HepG2 (cell line): ENCODE measurements around the gene TMEM132E. TPM values are rescaled to one million over a fixed set of nuclear protein-coding genes. Genes with fewer than 3 reads are reported as not detected.

ENCODE experiments used
- ATAC-seq: fragments of 200-7000 bp; cut with Tn5 transposase; 3 replicates; pipeline ENCODE4 v1.9.1; 2020; ENCODE audit warnings: mild to moderate bottlenecking, moderate library complexity
- BruUV-seq: library from RNA; stranded (reverse); fragments of 400-500 nt; replicated peaks from 2 replicates; lab custom pipeline; 2021; lab: Mats Ljungman, UMichigan
- CTCF ChIA-PET: fragments of 300-600 bp; formaldehyde crosslinking; extraction: SDS; loops from one replicate; lab custom pipeline; 2021; ENCODE audit warnings: low total read pairs, inconsistent platforms, low intra/inter-chr PET ratio; lab: Yijun Ruan, JAX
- POLR2A ChIA-PET: fragments of 350-600 bp; sonication (Branson Sonifier 250); formaldehyde crosslinking; loops from one replicate; lab custom pipeline; 2020; ENCODE audit warnings: antibody characterized with exemption, inconsistent platforms; lab: Yijun Ruan, JAX
- DNase-seq: peaks from one replicate; pipeline ENCODE4 v3.0.0-alpha.2; 2015; ENCODE audit warnings: low spot score
- FAIRE-seq: peaks from 3 replicates; lab custom pipeline; 2011; peaks lifted over from hg19 to GRCh38; lab: Jason Lieb, UNC
- H2AFZ ChIP-seq: one replicate; pipeline ENCODE4 v1.6.1; 2011; ENCODE audit warnings: low read length, inconsistent platforms
- H3K27ac ChIP-seq: fragments of 300-600 bp; 3 replicates; pipeline ENCODE4 v1.8.0; 2011; ENCODE audit warnings: mixed run types, mild to moderate bottlenecking, mixed read lengths, low read length, inconsistent platforms; ENCODE audit not compliant: insufficient read depth; ENCODE audit errors: extremely low read length
- H3K27me3 ChIP-seq, 2 experiments: fragments of 200-600 bp in 1 of 2; 2 replicates in 1 of 2; 3 replicates in 1 of 2; pipeline versions ENCODE4 v1.6.0 to v1.8.0; 2011; ENCODE audit warnings: low read length in 2 of 2, mild to moderate bottlenecking in 2 of 2, moderate library complexity in 2 of 2, inconsistent platforms in 1 of 2; ENCODE audit not compliant: insufficient read depth in 2 of 2, control insufficient read depth in 1 of 2
- H3K36me3 ChIP-seq, 2 experiments: fragments of 200-600 bp in 1 of 2; replicated peaks in 1 of 2; 2 replicates in 1 of 2; 3 replicates in 1 of 2; pipeline versions ENCODE4 v1.5.1 to v1.8.0; 2011; ENCODE audit warnings: low read length in 2 of 2, inconsistent platforms in 1 of 2; ENCODE audit not compliant: insufficient read depth in 2 of 2, control insufficient read depth in 1 of 2
- H3K4me1 ChIP-seq: 2 replicates; pipeline ENCODE4 v1.5.1; 2012; ENCODE audit warnings: low read length, inconsistent platforms; ENCODE audit not compliant: insufficient read depth
- H3K4me2 ChIP-seq: 2 replicates; pipeline ENCODE4 v1.6.0; 2011; ENCODE audit warnings: low read depth, low read length, inconsistent platforms
- H3K4me3 ChIP-seq, 3 experiments: fragments of 200-600 bp in 1 of 3; sonication (generic), shearing (Covaris generic) in 1 of 3; replicated peaks in 1 of 3; 2 replicates each; pipeline ENCODE4 v1.5.1; 2011 to 2016; ENCODE audit warnings: low read length in 3 of 3, inconsistent platforms in 2 of 3, low read depth in 2 of 3, mild to moderate bottlenecking in 2 of 3, control low read depth in 1 of 3, mixed read lengths in 1 of 3; ENCODE audit not compliant: insufficient read depth in 1 of 3
- H3K79me2 ChIP-seq: one replicate; pipeline ENCODE4 v1.6.1; 2011; ENCODE audit warnings: low read length, inconsistent platforms; ENCODE audit not compliant: insufficient read depth
- H3K9ac ChIP-seq: 2 replicates; pipeline ENCODE4 v1.6.0; 2011; ENCODE audit warnings: mild to moderate bottlenecking, low read depth, low read length, inconsistent platforms; ENCODE audit not compliant: insufficient read depth
- H3K9me3 ChIP-seq: 2 replicates; pipeline ENCODE4 v1.5.1; 2012; ENCODE audit warnings: mild to moderate bottlenecking, low read length
- H4K20me1 ChIP-seq: 2 replicates; pipeline ENCODE4 v1.6.0; 2011; ENCODE audit warnings: inconsistent platforms, mild to moderate bottlenecking, low read length, moderate library complexity; ENCODE audit not compliant: insufficient read depth
- DR1 ChIP-seq: sonication (generic); formaldehyde crosslinking; IDR thresholded peaks from 2 replicates; pipeline ENCODE4 v1.8.0; 2021; ENCODE audit warnings: mild to moderate bottlenecking, missing genetic modification reagents, inconsistent platforms
- NR1H2 ChIP-seq: sonication (generic); formaldehyde crosslinking; IDR thresholded peaks from 2 replicates; pipeline ENCODE4 v1.8.1; 2022; ENCODE audit warnings: low read depth, missing genetic modification reagents, borderline replicate concordance
- STAT5B ChIP-seq: sonication (generic); formaldehyde crosslinking; IDR thresholded peaks from 2 replicates; pipeline ENCODE4 v1.4.0; 2020; ENCODE audit warnings: missing genetic modification reagents
- XBP1 ChIP-seq: sonication (generic); formaldehyde crosslinking; IDR thresholded peaks from 2 replicates; pipeline ENCODE4 v1.5.0; 2020; ENCODE audit warnings: missing genetic modification reagents
- YEATS4 ChIP-seq: sonication (generic); formaldehyde crosslinking; IDR thresholded peaks from 2 replicates; pipeline ENCODE4 v1.4.0; 2020; ENCODE audit warnings: missing genetic modification reagents, borderline replicate concordance
- ZFX ChIP-seq: sonication (generic); formaldehyde crosslinking; IDR thresholded peaks from 2 replicates; pipeline ENCODE4 v1.4.0; 2020; ENCODE audit warnings: mild to moderate bottlenecking, low read depth, missing genetic modification reagents, moderate library complexity
- ZNF407 ChIP-seq: sonication (generic); formaldehyde crosslinking; IDR thresholded peaks from one replicate; pipeline ENCODE4 v1.5.1; 2020; ENCODE audit warnings: mild to moderate bottlenecking, missing genetic modification reagents; ENCODE audit errors: not compliant biosample characterization
- ZNF552 ChIP-seq: sonication (generic); formaldehyde crosslinking; IDR thresholded peaks from 2 replicates; pipeline ENCODE4 v1.9.0; 2022; ENCODE audit warnings: missing genetic modification reagents, mild to moderate bottlenecking, borderline replicate concordance
- ZNF841 ChIP-seq: sonication (generic); formaldehyde crosslinking; IDR thresholded peaks from 2 replicates; pipeline ENCODE4 v1.8.1; 2023; ENCODE audit warnings: missing genetic modification reagents, borderline replicate concordance
- ZNF891 ChIP-seq: sonication (generic); formaldehyde crosslinking; IDR thresholded peaks from 2 replicates; pipeline ENCODE4 v1.5.0; 2020; ENCODE audit warnings: mild to moderate bottlenecking, missing genetic modification reagents
- WGBS: methylation state at CpG from one replicate; pipeline ENCODE4 v1.1.6; 2017; ENCODE audit warnings: low lambda C conversion rate; 5-methylcytosine and 5-hydroxymethylcytosine counted together
- in situ Hi-C: cut with HindIII; loops from 2 replicates; pipeline ENCODE4 v1.10.0; 2017; ENCODE audit warnings: low pct_unique_long_range_greater_than_20kb; ENCODE audit not compliant: extremely low pct_ligation_motif_present
- intact Hi-C: fragments of 100-400 bp; cut with micrococcal nuclease; formaldehyde crosslinking; loops from one replicate; pipeline ENCODE4 v1.10.0; 2022; ENCODE audit not compliant: unreplicated experiment
- polyA plus RNA-seq, 8 experiments: library from polyadenylated mRNA; depleted of rRNA in 3 of 8; stranded (reverse) in 7 of 8; unstranded in 1 of 8; fragments of >200 nt; fragmentation: Illumina TruSeq in 4 of 8; extraction: Trizol in 4 of 8; gene quantifications; 2 replicates each; pipeline versions ENCODE4 v1.2.1 to v1.2.3, GENCODE V29; 2011 to 2016; ENCODE audit warnings: low read depth in 4 of 8, missing spikeins in 1 of 8, mixed read lengths in 1 of 8; ENCODE audit not compliant: insufficient read depth in 1 of 8
- total RNA-seq, 5 experiments: library from RNA; depleted of rRNA; stranded (reverse); fragments of >200 nt; fragmentation: Illumina TruSeq; extraction: Trizol; gene quantifications; 2 replicates each; pipeline ENCODE4 v1.2.3, GENCODE V29; 2016; ENCODE audit warnings: low read depth in 1 of 5

Gene TMEM132E
- total and polyA plus RNA-seq, 2 of the 13 experiments (the other 11 are each of a cell fraction or from before 2014, with no cell fraction given), result not detected

- 22% methylated on average over 10 of the region's 12 CpGs for WGBS
- Histone ChIP-seq H3K36me3 (no peaks in the 10 kb centered on the region), H3K27ac (no peak overlapping the region), H3K9me3 (no peaks in the 10 kb centered on the region), H3K4me1 (no peaks in the 10 kb centered on the region), H3K9ac (no peak overlapping the region)
- FAIRE-seq, result no peak
- intact Hi-C loops, result no loop called here
- no peak for TF ChIP-seq NR1H2 (CRISPR knock-in tag)
- TF ChIP-seq, all 625 proteins: peak for 0
- H4K20me1 ChIP-seq, result no peaks in the 10 kb centered on the region
- in situ Hi-C loops, result no loop called here
- no peak for DNase-seq
- no peak overlapping the region for H3K4me2 ChIP-seq
- H3K4me3 ChIP-seq, result no peak overlapping the region
- ATAC-seq, result no peak
- peaks cover 0 to 7% of the 10 kb centered on the region in 2 experiments; a peak in 3 of 5 replicates for H3K27me3 ChIP-seq
- POLR2A ChIA-PET, result no interaction called here
- no TSS peak for BruUV-seq
- H2AFZ ChIP-seq, result no peak overlapping the region
- CTCF ChIA-PET, result no interaction called here
- no peaks in the 10 kb centered on the region for H3K79me2 ChIP-seq
These were observed 7.8 kb upstream of the TMEM132E start for GRCh38 chr17:34571428-34572130.

GRCh38 chr17:34572483-34572882 is 6.9 kb upstream of the TMEM132E start:
- intact Hi-C loops (no loop called here), in situ Hi-C loops (no loop called here)
- no peak for DNase-seq
- H3K79me2 ChIP-seq, result no peaks in the 10 kb centered on the region
- no peaks in the 10 kb centered on the region for H3K4me1 ChIP-seq
- no peak for ATAC-seq
- H3K4me2 ChIP-seq, result no peak overlapping the region
- FAIRE-seq, result no peak
- no TSS peak for BruUV-seq
- no peaks in the 10 kb centered on the region for H3K36me3 ChIP-seq
- 5% methylated on average over 1 of the region's 1 CpG for WGBS
- no peaks in the 10 kb centered on the region for H3K9me3 ChIP-seq
- H4K20me1 ChIP-seq, result no peaks in the 10 kb centered on the region
- ChIA-PET CTCF (no interaction called here), POLR2A (no interaction called here)
- no peak overlapping the region for H2AFZ ChIP-seq
- no peak overlapping the region for H3K4me3 ChIP-seq
- H3K27me3 ChIP-seq, result peaks cover 2 to 15% of the 10 kb centered on the region in 2 experiments; a peak in 4 of 5 replicates
- no peak overlapping the region for H3K9ac ChIP-seq
- H3K27ac ChIP-seq, result no peak overlapping the region
- TF ChIP-seq ZNF891 (CRISPR knock-in tag), result no peak
- no peak for TF ChIP-seq ZFX
- TF ChIP-seq ZNF841 (CRISPR knock-in tag), result no peak
- no peak for TF ChIP-seq XBP1 (CRISPR knock-in tag)
- TF ChIP-seq ZNF552 (CRISPR knock-in tag), result no peak
- no peak for TF ChIP-seq STAT5B
- no peak for TF ChIP-seq ZNF407
- TF ChIP-seq YEATS4 (CRISPR knock-in tag), result no peak
- TF ChIP-seq DR1 (CRISPR knock-in tag), result no peak
